IPS DF 6.9 (cell line): ENCODE data around the gene WNT4.
"Not testable (repeated sequence)": the region's sequence is repeated elsewhere in the genome, so short reads cannot be mapped to it uniquely, and the experiment has no call there.

Experiments
- DNase-seq: peaks from one replicate; pipeline ENCODE4 v3.0.0-alpha.2; 2013; ENCODE audit warnings: low read depth, low spot score
- H3K27ac ChIP-seq: one replicate; pipeline ENCODE4 v1.5.1; 2013; ENCODE audit warnings: low read length, control low read depth
- H3K27me3 ChIP-seq: 2 replicates; pipeline ENCODE4 v1.6.1; 2013; ENCODE audit warnings: mild to moderate bottlenecking, low read length; ENCODE audit not compliant: control insufficient read depth, insufficient read depth
- H3K36me3 ChIP-seq: 2 replicates; pipeline ENCODE4 v1.6.1; 2013; ENCODE audit warnings: low read length; ENCODE audit not compliant: control insufficient read depth, insufficient read depth
- H3K4me1 ChIP-seq: 2 replicates; pipeline ENCODE4 v1.6.1; 2013; ENCODE audit warnings: low read length; ENCODE audit not compliant: control insufficient read depth, insufficient read depth
- H3K4me3 ChIP-seq: 2 replicates; pipeline ENCODE4 v1.5.1; 2013; ENCODE audit warnings: mild to moderate bottlenecking, low read length
- H3K9me3 ChIP-seq: 2 replicates; pipeline ENCODE4 v1.6.1; 2013; ENCODE audit warnings: low read length, inconsistent platforms; ENCODE audit not compliant: control insufficient read depth, insufficient read depth
- WGBS: extraction: QIAGEN DNeasy Blood & Tissue Kit; methylation state at CpG from one replicate; pipeline ENCODE4 v1.1.7; 2013; ENCODE audit warnings: mixed read lengths, missing lambda C conversion rate; ENCODE audit not compliant: insufficient read length, insufficient coverage; 5-methylcytosine and 5-hydroxymethylcytosine counted together

WNT4 gene

DNA sequence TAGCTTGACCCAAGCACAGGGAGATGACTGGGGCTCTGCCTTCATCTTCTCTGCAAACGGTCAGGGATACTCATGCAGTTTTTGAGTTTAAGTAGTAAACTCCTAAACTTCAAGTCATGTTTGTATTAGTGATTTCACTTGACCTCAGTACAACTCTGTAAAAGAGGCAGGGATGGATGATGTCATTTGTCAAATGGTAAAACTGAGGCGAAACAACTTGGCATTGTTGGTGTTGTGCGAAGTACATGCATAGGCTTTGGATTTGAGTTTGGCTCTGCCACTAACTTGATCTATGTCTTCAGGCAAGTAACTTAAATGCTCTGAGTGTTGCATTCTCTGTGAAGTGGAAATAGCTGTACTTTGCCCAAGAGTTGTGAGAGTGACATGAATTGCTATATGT, 42.7 kb downstream of the WNT4 start:
- H3K36me3 ChIP-seq: peaks cover 5% of the 10 kb centered on the region; the same call in 1 of the 2 replicates
- H3K27me3 ChIP-seq: no peaks in the 10 kb centered on the region
- WGBS: no CpG with 5 or more reads among the region's 3 CpGs

DNA sequence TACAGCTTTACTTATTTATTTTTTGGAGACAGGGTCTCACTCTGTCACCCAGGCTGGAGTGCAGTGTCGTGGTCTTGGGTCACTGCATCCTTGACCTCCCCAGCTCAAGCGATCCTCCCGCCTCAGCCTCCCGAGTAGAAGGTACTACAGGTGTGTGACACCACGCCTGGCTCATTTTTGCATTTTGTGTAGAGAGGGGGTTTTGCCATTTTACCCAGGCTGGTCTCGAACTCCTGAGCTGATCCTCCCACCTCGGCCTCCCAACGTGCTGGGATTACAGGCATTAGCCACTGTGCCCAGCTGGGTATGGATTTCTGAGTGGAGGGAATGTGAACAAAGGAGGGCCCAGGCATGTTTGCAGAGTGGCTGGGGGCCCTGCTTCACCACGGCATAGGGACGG, 44.1 kb downstream of the WNT4 start:
- Histone ChIP-seq H3K27me3 (no peaks in the 10 kb centered on the region), H3K4me1 (no peaks in the 10 kb centered on the region), H3K4me3 (no peak overlapping the region), H3K27ac (no peak overlapping the region), H3K36me3 (peaks cover 5% of the 10 kb centered on the region; the same call in 1 of the 2 replicates), H3K9me3 (no peaks in the 10 kb centered on the region)
- no peak for DNase-seq
- WGBS: no CpG with 5 or more reads among the region's 10 CpGs

More for the DNA sequence above, 42.7 kb downstream of the WNT4 start:
- Histone ChIP-seq H3K4me3 (no peak overlapping the region), H3K4me1 (no peaks in the 10 kb centered on the region), H3K9me3 (no peaks in the 10 kb centered on the region), H3K27ac (no peak overlapping the region)
- no peak for DNase-seq

DNA sequence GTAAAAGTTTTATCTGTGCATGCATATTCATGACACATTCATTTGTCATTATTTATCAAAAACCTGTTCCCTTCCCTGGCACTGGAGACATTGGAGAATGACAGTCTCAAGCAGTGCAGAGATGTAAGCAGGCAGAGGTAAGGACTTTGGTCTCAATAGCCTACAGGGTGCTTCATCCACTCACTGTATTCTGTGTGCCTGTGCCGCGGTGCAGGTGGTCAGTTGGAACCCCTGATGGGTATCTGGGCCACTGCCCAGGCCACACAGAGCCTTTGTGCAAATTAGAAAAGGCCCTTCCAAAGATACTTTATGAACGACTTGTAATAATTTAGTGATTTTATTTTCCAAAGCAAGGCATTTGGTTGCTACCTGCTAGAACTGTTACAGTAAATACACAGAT, 46.4 kb downstream of the WNT4 start:
- H3K27me3 ChIP-seq: no peaks in the 10 kb centered on the region
- no CpG with 5 or more reads among the region's 3 CpGs for WGBS
- DNase-seq: no peak
- H3K4me1 ChIP-seq: no peaks in the 10 kb centered on the region
- no peaks in the 10 kb centered on the region for H3K9me3 ChIP-seq
- no peak overlapping the region for H3K4me3 ChIP-seq
- peaks cover 5% of the 10 kb centered on the region; the same call in 1 of the 2 replicates for H3K36me3 ChIP-seq
- no peak overlapping the region for H3K27ac ChIP-seq

DNA sequence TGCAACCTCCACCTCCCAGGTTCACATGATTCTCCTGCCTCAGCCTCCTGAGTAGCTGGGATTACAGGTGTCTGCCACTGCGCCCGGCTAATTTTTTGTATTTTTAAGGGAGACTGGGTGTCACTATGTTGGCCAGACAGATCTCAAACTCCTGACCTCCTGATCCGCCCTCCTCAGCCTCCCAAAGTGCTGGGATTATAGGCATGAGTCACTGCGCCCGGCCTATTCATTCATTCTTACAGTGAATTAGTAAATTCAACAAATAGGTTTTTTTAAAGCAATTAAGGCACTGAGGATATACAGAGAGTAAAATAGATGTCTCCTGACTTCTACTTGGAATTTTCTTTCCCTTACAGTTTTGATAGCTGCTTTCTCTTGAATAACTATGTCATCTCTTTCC, 46.9 kb downstream of the WNT4 start:
- DNase-seq: no peak
- WGBS: no CpG with 5 or more reads among the region's 5 CpGs
- Histone ChIP-seq H3K36me3 (peaks cover 5% of the 10 kb centered on the region; the same call in 1 of the 2 replicates), H3K4me3 (no peak overlapping the region), H3K4me1 (peaks cover under 1% of the 10 kb centered on the region; the same call in 1 of the 2 replicates), H3K27me3 (no peaks in the 10 kb centered on the region), H3K27ac (no peak overlapping the region), H3K9me3 (no peaks in the 10 kb centered on the region)

DNA sequence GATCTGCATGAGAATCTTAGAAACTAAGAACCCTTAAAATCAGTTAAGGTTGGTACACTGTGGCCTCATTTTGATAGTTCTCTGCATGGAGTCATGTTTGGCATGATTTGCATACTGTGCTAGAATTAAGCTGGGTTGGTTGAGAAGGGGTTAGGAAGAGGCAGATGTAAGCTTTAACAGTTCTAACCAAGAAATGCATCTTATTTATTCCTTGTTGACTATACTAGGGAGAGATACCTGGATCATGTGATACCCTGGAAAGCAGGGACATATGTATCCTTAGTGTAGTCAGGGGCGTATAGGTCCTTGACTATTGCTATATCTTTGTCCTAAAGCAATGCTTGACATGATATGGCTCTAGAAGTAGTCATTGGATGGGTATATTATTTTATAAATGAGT, 49.4 kb downstream of the WNT4 start:
- peaks cover 5% of the 10 kb centered on the region; the same call in 1 of the 2 replicates for H3K36me3 ChIP-seq
- no peak overlapping the region for H3K4me3 ChIP-seq
- H3K27ac ChIP-seq: no peak overlapping the region
- no CpG with 5 or more reads among the region's 1 CpG for WGBS
- DNase-seq: no peak
- H3K9me3 ChIP-seq: no peaks in the 10 kb centered on the region
- H3K4me1 ChIP-seq: peaks cover 5% of the 10 kb centered on the region
- H3K27me3 ChIP-seq: no peaks in the 10 kb centered on the region

DNA sequence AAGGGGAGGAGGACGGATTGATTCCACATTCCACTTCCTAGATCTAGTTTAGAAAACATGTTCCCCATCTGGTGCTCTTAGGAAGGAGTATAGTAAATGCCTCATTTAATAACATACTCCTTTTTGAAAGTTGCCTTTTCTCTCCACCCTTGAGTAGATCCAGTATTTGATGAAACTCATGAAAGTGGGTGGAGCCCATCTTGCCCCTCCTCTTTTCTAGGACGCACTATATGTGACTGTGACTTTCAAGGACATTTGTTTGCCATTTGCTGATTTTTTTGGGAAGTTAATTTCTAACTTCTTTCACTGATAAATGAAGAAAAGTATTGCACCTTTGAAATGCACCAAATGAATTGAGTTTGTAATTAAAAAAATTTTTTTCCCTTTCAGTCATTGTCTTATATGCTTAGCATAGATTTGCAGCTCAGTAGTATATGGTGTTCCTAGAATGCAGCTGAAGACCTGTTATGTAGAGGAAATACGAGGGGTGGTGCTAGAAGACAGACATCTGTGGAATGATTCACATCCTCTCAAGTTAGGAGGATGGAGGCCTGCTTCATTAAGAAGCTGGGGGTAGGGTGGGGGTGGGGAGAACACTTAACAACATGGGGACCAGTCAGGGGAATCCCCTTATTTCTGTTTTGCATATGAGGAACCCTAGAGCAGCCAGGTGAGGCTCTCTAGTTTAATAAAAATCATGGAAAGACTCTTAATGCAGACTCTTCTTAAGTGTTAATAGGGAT, 50.7 kb downstream of the WNT4 start:
- WGBS: no CpG with 5 or more reads among the region's 3 CpGs
- not testable (repeated sequence) for H3K36me3 ChIP-seq
- DNase-seq: peak; percentile 29

DNA sequence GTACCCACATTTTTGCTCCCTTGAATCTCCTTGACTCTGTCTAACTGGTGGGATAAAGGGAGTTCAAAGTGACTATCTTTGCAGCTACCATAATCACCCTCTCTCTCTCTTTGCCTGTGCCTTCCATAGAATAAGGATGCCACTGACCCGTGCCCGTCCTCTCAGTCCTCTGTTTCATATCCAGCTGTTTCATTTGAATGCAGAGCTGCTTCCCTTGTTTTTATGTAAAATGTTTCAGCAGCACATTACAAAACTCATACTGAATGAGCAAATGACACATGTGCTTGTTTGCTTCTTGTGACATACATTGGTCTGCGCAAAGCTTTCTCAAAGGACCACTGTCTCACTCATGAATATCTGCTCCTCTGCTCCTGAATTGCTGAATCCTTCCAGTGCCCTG, 52.0 kb downstream of the WNT4 start:
- no peak for DNase-seq
- H3K27ac ChIP-seq: no peak overlapping the region

More for the DNA sequence above, 50.7 kb downstream of the WNT4 start:
- H3K27ac ChIP-seq, H3K4me3 ChIP-seq, H3K27me3 ChIP-seq, H3K9me3 ChIP-seq, H3K4me1 ChIP-seq: not testable (repeated sequence)

DNA sequence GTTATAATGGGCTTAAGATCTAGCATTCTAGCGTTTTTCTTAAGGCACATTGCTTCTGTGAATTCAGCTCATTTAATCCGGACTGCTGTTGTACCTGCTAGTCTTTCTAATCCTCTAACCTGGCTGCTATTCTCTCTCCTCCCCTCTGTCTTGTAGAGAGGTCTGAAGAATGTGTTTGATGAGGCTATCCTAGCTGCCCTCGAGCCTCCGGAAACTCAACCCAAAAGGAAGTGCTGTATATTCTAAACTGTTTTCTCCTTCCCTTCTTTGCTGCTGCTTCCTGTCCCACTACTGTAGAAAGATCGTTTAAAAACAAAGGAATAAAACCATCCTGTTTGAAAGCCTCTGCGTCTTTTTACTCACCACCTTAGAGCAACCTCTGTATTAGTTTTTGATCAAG, 53.1 kb downstream of the WNT4 start:
- Histone ChIP-seq H3K4me3 (no peak overlapping the region), H3K4me1 (peaks cover 5% of the 10 kb centered on the region), H3K27me3 (no peaks in the 10 kb centered on the region), H3K9me3 (no peaks in the 10 kb centered on the region), H3K27ac (no peak overlapping the region), H3K36me3 (no peaks in the 10 kb centered on the region)
- WGBS: no CpG with 5 or more reads among the region's 6 CpGs
- DNase-seq: peak; percentile 29

More for the DNA sequence above, 52.0 kb downstream of the WNT4 start:
- Histone ChIP-seq H3K9me3 (no peaks in the 10 kb centered on the region), H3K4me3 (no peak overlapping the region), H3K27me3 (no peaks in the 10 kb centered on the region), H3K36me3 (no peaks in the 10 kb centered on the region), H3K4me1 (peaks cover 5% of the 10 kb centered on the region)
- WGBS: no CpG with 5 or more reads among the region's 3 CpGs

DNA sequence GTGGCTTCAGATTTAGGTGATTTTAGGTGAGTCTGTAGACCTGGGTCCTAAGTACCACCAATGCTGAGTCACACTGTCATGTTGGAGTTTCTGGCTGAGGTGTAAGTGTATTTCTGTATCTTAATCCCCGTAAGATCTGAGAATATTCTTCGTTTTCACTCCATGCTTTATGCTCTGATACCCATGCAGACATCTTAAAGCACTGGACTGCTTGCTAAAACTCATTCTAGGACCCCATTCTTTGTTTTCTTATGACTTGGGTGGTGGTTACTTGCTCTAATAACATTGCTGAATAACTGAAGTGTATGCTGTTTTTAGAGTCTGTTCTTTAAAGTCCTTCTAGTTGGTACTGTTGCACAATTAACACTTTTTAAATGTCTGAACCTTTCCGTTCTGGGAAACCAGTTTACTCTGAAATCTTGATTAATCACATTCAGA, 53.7 kb downstream of the WNT4 start:
- Histone ChIP-seq H3K9me3 (no peaks in the 10 kb centered on the region), H3K27me3 (no peaks in the 10 kb centered on the region), H3K36me3 (no peaks in the 10 kb centered on the region), H3K27ac (no peak overlapping the region), H3K4me1 (peaks cover 5% of the 10 kb centered on the region), H3K4me3 (no peak overlapping the region)
- DNase-seq: no peak
- WGBS: no CpG with 5 or more reads among the region's 3 CpGs

DNA sequence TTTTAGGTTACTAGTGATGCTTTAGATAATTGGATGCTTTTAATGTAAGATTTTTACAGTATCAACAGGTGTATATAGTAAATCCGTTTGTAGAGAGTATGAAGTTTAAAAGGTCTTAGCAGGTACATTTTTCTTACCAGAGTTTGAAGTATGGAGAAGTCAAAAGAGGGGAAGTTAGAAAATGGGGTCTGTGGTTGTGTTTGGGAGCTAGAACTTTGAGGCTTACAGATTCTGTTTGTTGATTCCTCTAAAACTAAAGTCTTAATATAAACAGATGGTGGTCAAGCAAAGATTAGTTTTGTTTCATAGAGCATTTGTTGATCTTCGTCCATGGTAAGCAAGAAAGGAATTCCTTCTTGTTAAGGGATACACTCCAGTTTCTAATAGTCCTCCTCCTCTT, 54.6 kb downstream of the WNT4 start:
- 100% methylated on average over 1 of the region's 2 CpGs for WGBS
- H3K27ac ChIP-seq: no peak overlapping the region
- H3K27me3 ChIP-seq: no peaks in the 10 kb centered on the region
- H3K9me3 ChIP-seq: no peaks in the 10 kb centered on the region
- no peak for DNase-seq
- H3K4me3 ChIP-seq: no peak overlapping the region
- H3K36me3 ChIP-seq: no peaks in the 10 kb centered on the region
- H3K4me1 ChIP-seq: peaks cover 5% of the 10 kb centered on the region

DNA sequence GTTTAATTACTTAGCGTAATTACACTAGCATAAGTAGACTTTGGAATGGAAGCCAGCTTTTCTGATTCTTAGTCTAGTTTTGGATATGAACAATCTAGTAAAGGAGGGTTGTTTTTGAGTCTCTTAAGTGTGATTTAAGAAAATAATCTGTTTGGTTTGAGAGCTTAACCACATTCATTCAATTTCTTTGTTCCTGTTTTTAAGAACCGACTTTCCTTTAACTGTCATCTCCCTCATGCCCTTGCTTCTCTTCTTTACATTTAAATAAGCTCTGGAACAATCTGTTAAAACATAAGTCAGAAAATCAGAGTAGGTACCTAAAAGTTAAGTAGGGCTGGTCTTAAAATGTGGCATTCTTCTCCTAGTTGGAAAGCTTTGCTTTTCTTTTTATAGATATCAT, 62.7 kb downstream of the WNT4 start:
- Histone ChIP-seq H3K36me3 (no peaks in the 10 kb centered on the region; the same call in 1 of the 2 replicates), H3K4me1 (no peaks in the 10 kb centered on the region), H3K27me3 (no peaks in the 10 kb centered on the region), H3K9me3 (no peaks in the 10 kb centered on the region), H3K27ac (no peak overlapping the region), H3K4me3 (no peak overlapping the region)
- no CpG with 5 or more reads among the region's 2 CpGs for WGBS
- DNase-seq: no peak
